HG02943 (cell line): ENCODE measurements around the gene ZAP70.

Experiments used
- ATAC-seq: cut with Tn5 transposase; IDR thresholded peaks from one replicate; pipeline ENCODE4 v1.9.1; 2021; ENCODE audit warnings: mild to moderate bottlenecking, low read depth, moderate library complexity; ENCODE audit not compliant: unreplicated experiment

ZAP70 gene

DNA sequence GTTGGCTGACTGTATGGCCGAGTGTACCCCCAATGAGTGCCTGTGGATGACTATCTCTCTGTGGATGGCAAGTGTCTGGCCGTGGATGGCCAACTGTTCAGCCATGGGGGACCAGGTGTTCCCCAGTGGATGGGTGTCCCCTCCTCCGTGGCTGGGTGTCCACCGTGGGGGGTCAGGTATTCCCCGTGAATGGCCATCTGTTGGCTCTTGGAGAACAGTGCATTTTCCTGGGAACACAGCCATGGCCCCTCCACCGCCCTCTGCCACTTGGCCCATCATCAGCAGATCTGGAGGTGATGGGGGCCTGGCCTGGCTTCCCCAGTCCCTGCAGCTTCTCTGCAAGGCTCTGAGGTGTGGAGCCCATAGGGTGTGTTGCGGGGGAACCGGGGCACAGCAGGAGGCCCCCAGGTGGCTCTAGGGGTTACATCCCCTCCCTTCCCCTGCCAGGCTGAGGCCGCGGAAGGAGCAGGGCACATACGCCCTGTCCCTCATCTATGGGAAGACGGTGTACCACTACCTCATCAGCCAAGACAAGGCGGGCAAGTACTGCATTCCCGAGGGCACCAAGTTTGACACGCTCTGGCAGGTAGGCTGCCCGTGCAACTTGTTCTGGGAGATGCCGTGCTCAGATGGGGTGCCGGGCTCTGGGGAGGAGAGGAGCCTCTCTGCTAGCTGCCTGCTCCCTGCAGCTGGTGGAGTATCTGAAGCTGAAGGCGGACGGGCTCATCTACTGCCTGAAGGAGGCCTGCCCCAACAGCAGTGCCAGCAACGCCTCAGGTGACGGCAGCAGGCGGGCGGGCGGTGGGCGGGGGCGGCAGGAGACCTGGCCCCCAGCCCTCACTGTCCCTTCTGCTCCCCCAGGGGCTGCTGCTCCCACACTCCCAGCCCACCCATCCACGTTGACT is 19.3 kb downstream of the ZAP70 start:
- no peak for ATAC-seq

DNA sequence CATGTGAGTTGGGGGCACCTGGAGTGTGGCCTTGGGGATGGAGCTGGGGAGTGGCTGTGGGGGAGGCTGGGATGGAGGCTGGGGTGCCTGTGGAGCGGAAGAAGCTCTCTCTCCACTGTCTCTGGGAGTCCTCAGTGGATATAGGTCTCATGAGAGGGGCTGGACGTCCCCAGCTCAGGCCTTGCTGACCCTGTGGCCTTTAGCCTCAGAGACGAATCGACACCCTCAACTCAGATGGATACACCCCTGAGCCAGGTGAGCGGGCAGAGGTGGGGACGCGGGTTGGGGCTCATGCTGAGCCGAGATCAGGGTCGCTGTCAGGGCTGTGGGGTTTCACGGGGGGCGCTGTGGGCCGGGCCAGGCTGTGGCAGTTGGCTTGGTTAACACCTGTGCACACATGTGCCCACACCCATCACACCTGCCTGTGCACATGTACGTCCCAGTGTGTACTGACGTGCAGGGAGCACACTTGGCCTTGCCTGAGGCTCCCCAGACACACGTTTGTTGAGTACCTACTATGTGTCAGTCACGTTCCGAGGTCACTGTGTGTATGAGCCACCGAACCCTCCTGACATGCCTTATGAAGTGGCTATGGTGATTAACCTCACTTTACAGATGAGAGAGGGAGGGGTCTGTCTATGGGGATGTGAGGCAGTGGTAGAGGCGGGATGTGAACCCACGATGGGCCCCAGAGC is 20.1 kb downstream of the ZAP70 start:
- no peak for ATAC-seq

DNA sequence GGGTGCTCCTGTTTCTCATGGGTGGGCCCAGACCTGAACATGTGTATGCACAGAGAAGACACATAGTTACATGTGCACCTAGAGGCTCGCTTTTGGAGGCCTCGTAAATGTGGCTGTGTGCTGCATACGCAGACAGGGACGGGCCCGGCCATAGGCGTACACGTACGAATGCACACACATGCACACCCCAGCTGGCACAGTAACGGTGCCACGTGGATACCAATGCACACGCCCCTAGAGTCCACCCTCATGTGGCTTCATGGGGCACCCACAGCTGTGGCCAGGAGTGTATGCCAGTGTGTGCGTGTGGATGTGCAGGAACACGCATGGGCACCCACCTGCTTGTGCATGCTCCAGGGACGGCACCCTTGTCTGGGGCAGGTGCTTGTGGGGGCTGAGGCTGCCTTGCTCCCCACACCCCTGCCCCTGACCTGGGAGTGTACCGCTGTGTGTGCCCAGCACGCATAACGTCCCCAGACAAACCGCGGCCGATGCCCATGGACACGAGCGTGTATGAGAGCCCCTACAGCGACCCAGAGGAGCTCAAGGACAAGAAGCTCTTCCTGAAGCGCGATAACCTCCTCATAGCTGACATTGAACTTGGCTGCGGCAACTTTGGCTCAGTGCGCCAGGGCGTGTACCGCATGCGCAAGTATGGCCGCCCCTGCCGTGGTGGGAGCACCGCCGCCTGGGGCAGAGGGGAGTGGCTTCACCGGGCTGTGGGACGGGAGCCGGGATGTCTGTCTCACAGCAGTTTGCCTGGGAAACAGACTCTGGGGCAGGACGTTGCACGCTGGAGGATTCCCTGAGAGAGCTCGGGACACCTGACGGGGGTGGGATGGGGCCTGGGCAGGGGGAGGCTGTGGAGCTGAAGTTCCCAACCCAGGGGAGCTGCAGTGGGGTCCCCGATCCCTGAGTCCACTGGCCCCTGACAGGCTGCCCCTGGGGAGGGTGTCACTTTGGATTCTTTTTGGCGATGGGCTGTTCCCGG is 21.0 kb downstream of the ZAP70 start:
- ATAC-seq, result no peak

DNA sequence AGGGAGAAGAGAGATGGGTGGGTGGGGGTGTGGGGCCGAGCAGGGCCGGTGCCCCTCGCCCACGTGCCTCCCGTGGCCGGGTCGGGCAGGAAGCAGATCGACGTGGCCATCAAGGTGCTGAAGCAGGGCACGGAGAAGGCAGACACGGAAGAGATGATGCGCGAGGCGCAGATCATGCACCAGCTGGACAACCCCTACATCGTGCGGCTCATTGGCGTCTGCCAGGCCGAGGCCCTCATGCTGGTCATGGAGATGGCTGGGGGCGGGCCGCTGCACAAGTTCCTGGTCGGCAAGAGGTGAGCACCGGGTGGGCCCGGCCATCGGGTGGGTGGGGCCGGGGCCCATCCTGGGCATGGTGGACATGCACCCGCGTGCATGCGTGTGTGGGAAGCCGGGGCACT is 21.8 kb downstream of the ZAP70 start:
- ATAC-seq, result no peak

DNA sequence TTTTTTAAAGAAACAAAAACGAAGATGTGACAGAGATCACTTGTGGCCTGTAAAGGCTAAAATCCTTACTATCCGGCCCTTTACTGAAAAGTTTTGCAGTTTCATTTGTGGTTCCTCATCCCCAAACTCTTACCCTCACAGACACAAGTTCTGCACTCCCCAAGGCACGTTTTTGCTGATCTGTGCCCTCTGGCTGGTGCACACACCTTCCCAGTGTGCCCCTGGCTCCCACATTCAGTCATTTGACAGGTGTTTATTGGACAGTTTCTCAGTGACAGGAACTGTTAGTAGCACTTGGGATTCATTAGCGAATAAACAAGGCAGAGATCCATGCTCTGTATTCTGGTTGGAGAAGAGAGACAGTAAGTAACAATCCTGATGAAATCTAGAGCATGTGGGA is 22.8 kb downstream of the ZAP70 start:
- no peak for ATAC-seq

DNA sequence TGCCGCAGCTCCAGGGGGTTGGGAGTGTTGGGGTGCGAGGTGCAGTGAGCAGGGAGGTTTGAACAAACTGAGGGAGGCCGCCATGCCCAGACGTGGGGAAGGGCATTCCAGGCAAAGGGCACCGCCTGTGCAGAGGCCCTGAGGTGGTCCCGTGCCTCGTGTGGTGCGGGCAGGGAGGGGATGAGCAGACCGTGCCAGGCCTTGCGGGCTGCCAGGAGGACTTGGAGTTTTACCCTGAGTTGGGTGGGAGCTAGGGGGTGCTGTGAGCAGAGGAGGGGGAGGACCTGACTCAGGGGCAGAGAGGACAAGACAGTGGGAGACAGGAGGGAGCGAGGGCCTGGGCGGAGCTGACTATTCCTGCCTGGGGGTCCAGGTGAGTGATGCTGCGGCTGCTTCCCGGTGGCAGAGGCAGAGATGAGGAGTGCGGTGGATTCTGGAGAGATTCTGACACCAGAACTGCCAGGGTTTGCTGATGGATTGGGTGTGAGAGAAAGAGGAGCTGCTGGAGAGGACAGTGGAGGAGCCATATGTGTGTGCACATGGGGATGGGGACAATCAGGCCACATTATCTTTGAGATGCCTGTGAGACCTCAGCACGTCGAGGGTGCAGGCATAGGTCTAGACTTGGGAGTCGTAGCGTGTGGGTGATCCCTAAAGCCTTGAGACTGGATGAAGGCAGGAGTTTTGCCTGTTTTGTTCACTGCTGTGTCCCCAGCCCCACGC is 23.4 kb downstream of the ZAP70 start:
- no peak for ATAC-seq

DNA sequence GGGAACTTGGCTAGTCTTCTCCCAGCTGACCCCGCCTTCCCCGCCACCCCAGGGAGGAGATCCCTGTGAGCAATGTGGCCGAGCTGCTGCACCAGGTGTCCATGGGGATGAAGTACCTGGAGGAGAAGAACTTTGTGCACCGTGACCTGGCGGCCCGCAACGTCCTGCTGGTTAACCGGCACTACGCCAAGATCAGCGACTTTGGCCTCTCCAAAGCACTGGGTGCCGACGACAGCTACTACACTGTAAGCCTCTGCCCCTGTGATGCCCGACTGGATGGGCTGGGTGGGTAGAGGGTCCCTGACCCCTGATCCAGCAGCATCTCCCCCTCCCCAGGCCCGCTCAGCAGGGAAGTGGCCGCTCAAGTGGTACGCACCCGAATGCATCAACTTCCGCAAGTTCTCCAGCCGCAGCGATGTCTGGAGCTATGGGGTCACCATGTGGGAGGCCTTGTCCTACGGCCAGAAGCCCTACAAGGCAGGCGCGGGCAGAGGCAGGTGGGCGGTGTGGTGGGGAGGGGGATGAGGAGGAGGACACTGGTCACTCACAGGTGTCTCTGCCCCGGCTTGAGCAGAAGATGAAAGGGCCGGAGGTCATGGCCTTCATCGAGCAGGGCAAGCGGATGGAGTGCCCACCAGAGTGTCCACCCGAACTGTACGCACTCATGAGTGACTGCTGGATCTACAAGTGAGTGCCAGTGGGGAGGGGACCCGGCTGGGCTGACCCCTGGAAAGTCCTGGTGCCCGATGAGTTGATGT is 24.2 kb downstream of the ZAP70 start:
- ATAC-seq, result no peak

DNA sequence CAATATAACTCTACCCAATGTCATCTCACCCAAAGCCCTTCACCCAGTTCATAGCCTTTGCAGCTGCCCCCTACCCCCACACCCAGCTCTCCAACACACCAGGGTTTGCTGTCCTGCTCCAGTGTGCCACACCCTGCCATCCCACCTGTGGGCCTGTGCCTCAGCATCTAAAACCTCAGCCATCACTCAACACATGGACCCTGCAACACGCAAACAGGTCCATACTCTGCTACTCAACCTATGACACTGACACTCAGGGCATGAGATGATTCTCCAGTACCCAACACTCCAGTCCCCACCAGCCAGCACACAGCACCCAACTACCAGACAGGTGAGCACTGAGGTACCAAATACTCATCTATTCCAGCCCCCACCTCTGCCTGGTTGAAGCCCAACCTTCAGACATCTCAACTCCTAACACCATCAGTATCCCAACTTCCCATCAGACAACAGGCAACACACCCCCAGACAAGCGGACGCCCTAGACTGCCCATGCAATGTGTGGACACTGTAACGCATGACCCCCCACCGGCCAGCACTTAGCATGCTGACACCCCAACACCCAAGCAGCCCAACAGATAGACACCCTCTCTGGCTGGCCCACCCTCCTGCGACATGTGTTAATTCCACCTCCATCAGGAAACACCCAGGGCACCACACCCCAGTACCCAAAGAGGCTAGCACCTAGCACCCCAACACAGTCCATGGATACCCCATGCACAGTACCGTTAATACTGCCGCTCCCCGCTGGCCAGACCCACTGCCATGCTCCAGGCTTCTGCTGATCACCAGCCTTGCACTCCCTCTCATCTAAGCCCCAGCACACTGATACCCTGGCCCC is 25.0 kb downstream of the ZAP70 start:
- ATAC-seq, result no peak

DNA sequence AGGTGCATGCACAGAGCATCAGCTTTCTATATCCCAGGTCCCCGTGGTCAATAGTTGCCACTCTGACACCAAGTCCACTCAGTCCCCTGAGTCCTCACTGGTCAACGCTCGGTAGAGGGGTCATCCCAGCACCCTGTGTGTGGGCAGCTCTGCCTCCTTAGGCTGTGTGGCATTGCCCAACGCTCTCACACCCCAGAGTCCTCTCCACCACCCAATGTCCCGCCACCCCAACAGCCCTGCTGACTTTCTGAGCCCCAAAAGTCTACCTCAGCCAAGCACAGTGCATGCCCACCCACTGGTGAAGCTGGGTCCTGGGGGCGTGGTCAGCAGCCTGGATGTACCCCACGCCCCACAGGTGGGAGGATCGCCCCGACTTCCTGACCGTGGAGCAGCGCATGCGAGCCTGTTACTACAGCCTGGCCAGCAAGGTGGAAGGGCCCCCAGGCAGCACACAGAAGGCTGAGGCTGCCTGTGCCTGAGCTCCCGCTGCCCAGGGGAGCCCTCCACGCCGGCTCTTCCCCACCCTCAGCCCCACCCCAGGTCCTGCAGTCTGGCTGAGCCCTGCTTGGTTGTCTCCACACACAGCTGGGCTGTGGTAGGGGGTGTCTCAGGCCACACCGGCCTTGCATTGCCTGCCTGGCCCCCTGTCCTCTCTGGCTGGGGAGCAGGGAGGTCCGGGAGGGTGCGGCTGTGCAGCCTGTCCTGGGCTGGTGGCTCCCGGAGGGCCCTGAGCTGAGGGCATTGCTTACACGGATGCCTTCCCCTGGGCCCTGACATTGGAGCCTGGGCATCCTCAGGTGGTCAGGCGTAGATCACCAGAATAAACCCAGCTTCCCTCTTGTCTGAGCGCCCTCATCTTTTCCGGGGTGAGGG is 25.9 kb downstream of the ZAP70 start:
- ATAC-seq, result no peak

DNA sequence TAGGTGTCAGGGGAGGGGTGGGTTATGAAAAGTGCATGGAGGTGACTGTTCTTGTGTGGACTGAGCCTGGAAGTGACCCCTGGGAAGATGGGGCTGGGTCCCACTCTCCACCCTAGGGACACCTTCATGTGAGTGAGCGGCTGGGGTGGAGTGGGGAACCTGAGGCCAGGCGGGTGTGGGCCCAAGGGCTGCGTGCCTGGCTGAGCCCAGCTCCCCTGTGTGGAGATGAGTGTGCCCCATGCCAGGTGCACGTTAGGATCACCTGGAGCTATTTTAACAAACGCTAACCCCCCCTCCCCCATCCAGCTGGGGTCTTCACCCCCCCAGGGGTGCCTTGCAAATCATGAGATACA is 26.5 kb downstream of the ZAP70 start:
- no peak for ATAC-seq

DNA sequence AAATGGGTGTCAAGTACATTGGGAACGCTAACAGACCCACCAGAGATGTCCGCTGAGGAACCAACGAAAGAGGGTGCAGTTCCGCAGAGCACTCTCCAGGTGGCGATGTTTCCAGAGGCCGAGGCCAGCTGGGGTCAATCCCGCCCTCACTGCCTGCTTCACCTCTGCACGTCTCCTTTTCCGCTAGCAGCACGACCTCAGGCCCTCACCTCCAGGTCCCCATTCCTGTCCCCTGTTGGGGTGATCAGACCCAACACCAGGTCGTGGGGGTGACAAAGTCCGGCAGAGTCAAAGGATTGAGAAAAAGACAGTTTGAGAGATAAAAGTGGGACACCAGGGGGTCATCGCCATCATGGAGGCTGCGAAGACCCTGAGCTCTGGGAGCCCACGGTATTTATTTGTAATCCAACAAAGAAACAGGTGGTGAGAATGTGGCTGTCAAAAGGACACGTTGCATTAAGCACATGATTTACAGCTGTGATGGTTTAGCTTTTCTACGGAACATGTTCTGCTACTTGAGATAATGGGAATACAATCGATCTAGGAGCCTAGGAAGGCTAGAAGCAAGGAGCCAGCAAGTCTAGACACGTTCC is 27.3 kb downstream of the ZAP70 start:
- ATAC-seq, result no peak

DNA sequence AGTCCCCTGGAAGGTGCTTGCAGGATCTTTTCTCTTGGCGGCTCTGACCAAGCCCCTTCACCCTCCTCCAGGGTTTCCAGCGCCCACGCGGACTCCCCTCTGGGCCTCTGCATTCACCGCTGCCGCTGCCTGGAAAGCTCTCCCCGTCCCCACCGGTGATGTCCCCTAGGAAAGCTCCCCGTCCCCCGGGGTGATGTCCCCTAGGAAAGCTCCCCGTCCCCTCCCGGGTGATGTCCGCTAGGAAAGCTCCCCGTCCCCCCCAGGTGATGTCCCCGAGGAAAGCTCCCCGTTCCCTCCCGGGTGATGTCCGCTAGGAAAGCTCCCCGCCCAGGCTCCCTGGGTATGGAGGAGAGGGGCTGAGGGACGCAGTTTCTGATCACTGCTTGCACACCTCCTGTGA is 27.9 kb downstream of the ZAP70 start:
- ATAC-seq, result no peak

DNA sequence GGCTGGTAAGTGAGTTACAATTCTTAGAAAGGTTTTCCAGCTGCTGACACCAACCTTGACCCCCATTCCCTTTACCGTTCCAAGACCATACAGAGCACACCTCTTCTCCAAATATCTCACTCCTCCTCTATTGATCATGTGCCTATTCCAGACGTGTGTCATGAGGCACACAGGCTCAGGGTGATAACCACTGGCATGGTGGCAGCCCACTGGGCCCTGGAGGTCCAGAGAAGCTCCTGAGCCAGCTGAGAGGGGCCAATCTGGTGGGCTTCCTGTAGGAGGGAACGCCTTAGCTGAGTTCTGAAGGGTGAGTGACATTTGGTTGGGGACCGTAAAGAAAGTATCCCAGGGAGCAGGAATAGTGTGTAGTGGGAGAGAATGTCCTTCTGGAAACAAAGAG is 28.3 kb downstream of the ZAP70 start:
- no peak for ATAC-seq

DNA sequence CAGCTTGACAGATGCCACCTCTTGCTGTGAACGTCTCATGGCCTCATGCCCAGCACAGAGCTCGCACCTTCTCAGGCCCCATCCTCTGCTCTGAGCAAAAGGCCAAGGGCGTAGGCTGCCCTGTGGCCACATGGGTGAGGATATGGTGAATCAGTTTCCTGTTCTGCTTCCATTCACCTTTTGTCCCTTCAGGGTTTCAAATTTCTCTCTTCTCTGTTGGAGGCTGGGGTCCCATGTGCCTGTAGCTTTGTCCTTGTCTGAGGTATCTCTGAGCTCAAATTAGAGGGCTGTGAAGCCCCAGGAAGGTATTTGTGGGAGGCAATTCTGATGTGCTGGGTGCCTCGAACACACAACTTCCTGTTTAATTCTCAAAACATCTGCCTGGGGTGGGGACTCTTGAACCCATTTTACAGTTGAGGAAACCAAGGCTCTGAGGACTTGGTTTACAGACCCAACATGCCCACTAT is 29.0 kb downstream of the ZAP70 start:
- ATAC-seq, result no peak

DNA sequence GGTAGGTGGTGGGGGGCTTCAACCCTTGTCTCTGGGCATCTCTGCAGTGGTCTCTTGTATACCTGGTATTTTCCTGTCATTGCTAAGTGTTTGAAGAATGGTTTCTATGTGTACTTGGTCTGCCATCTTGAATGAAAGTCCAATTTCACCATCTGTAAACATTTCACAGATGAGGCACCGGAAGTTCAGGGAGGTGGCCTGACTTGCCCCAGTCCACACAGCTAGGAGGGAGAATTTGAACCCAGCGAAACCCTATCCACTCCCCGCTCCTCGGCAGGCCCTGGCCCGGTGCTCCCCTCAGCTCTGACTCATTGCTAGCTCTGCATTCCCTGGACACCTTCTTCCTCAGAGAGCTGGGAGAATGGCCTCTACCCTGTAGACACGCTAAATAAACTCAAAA is 30.5 kb downstream of the ZAP70 start:
- no peak for ATAC-seq

DNA sequence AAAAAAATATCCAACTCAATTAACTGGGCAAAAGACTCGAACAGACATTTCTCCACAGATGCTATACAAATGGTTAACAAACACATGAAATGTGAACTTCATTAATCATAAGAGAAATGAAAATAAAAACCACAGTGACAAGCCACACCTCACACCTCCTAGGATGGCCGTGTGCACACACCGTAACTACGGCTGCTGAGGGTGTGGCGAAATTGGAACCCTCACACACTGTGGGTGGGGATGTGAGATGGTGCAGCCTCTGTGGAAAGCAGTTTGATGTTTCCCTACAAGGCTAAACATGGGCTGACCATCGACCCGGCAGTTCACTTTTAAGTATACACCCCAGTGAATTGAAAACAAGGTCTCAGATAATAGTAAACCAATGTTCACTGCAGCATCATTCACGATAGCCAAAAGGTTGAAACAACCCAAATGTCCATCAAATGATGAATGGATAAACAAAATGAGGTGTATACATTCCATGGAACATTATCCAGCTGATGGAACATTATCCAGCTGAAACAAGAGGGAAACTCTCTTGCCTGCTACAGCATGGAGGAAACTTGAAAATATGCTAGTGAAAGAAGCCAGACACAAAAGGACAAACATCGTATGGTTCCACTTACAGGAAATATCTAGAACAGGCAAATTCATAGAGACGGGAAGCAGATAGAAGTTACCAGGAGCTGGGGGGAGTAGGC is 32.2 kb downstream of the ZAP70 start:
- ATAC-seq, result no peak

DNA sequence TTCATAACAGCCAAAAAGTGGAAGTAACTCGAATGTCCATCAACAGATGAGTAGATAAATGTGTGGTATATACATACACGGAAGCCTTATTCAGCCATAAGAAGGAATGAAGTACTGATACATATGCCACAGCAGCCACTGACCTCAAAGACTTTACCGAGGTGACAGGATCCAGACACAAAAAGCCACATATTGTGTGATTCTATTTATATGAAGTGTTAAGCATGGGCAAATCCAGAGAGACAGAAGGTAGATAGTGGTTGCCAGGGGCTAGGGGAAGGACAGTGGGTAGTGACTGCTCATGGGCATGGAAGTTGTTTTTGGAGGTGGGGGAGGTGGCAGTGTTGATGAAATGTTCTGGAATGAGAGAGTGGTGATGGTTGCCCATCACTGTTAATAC is 33.9 kb downstream of the ZAP70 start:
- ATAC-seq, result no peak
